ENCODE measurements around the gene ITGA6.
A peak's percentile ranks its signal among the peaks of the same experiment; 100 is the strongest.

The ITGA6 gene

DNA sequence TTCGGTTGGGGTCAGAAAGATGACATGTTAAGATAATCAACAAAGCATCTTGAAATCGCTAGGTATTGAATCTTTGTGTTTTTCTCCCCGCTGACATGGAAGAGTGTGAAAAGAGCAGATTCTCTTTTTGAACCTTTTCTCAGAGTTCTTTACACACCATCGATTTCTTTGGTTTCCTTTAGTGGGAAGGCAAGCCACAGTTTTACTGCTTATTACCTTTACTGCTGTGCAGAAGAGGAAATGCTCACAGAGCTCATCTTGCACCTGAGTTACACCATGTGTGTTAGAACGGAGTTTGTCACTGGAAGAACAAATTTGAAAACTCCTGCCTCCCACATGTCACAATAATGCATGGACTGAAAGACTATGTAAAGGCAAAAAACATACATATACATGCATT lies 83.2 kb downstream of the ITGA6 start:
- Histone ChIP-seq H3K4me3 (ENCODE audit: low read depth, low read length) (no peak overlapping the region), H3K27ac (no peak overlapping the region)

DNA sequence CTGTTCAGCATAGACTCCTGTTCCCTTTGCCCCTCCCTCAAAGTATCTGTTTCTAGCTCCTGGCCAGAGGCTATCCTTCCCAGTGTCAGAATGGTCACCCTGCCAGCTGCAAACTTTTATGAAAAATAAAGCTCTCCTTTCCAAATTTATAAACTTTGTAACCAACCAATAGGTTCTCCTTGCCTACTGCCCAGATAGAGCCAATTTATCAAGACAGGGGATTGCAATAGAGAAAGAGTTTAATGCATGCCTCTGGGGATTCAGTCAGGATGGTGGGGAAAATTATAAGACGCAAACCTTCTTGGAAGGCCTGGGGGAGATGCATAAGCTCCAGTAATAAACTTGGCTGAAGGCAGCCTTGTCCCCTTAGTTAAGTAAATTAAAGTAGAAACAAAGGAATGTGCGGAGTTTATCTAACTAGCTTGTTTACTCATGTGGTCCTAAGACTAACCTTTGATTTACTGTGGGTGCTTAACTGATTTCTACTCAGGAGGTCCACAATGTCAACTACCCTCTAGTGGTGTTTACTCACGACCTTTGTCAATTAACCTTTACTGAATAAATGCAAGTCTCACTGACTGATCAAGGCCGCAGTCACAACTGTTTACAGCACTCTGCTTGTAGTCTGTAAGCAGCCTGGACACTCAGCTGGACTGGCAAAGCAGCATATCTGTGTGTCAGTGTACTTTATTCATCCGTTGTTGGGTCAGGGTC lies 85.6 kb downstream of the ITGA6 start:
- H3K4me3 ChIP-seq (ENCODE audit: low read depth, low read length) = no peak overlapping the region
- TF ChIP-seq, protein P1, sequence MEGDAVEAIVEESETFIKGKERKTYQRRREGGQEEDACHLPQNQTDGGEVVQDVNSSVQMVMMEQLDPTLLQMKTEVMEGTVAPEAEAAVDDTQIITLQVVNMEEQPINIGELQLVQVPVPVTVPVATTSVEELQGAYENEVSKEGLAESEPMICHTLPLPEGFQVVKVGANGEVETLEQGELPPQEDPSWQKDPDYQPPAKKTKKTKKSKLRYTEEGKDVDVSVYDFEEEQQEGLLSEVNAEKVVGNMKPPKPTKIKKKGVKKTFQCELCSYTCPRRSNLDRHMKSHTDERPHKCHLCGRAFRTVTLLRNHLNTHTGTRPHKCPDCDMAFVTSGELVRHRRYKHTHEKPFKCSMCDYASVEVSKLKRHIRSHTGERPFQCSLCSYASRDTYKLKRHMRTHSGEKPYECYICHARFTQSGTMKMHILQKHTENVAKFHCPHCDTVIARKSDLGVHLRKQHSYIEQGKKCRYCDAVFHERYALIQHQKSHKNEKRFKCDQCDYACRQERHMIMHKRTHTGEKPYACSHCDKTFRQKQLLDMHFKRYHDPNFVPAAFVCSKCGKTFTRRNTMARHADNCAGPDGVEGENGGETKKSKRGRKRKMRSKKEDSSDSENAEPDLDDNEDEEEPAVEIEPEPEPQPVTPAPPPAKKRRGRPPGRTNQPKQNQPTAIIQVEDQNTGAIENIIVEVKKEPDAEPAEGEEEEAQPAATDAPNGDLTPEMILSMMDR (IDR thresholded peaks at IDR 0.05; ENCODE audit: low read depth, low read length, missing control alignments) = no peak
- H3K27me3 ChIP-seq (replicated peaks) = no peaks in the 10 kb centered on the region
- H3K27ac ChIP-seq = no peak overlapping the region
- H3K36me3 ChIP-seq (replicated peaks) = no peaks in the 10 kb centered on the region
- in situ Hi-C loops (cut with HindIII; ENCODE audit: low pct_ligation_motif_present, low sequenced_read_pairs) = no loop called here
- no peak for DNase-seq

More for the DNA sequence above, 83.2 kb downstream of the ITGA6 start:
- Histone ChIP-seq H3K36me3 (replicated peaks) (no peaks in the 10 kb centered on the region), H3K27me3 (replicated peaks) (no peaks in the 10 kb centered on the region)
- in situ Hi-C loops (cut with HindIII; ENCODE audit: low pct_ligation_motif_present, low sequenced_read_pairs) = no loop called here
- TF ChIP-seq, protein P1 (IDR thresholded peaks at IDR 0.05; ENCODE audit: low read depth, low read length, missing control alignments) = no peak
- no peak for DNase-seq

DNA sequence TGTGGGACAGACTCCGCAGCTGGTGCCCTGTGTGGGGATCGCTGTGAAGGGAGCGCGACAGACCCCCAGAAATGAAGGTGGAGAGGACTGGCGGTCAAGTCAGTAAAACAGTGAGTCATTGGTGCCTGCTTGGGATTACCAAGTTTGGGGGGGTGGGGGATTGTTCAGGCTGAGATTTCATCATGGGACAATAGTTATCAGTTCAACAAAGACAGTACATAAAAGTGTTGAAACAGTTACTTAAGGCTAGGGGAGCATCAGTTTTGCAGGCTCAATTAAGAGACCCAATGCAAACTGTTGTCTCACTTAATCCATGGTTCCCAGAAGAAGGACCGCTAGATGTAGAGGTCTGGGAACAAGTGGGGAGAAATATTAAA lies 86.1 kb downstream of the ITGA6 start:
- DNase-seq = no peak
- Histone ChIP-seq H3K4me3 (ENCODE audit: low read depth, low read length) (no peak overlapping the region), H3K27ac (no peak overlapping the region), H3K36me3 (replicated peaks) (no peaks in the 10 kb centered on the region), H3K27me3 (replicated peaks) (no peaks in the 10 kb centered on the region)
- TF ChIP-seq, protein P1 (IDR thresholded peaks at IDR 0.05; ENCODE audit: low read depth, low read length, missing control alignments) = no peak
- in situ Hi-C loops (cut with HindIII; ENCODE audit: low pct_ligation_motif_present, low sequenced_read_pairs) = no loop called here

DNA sequence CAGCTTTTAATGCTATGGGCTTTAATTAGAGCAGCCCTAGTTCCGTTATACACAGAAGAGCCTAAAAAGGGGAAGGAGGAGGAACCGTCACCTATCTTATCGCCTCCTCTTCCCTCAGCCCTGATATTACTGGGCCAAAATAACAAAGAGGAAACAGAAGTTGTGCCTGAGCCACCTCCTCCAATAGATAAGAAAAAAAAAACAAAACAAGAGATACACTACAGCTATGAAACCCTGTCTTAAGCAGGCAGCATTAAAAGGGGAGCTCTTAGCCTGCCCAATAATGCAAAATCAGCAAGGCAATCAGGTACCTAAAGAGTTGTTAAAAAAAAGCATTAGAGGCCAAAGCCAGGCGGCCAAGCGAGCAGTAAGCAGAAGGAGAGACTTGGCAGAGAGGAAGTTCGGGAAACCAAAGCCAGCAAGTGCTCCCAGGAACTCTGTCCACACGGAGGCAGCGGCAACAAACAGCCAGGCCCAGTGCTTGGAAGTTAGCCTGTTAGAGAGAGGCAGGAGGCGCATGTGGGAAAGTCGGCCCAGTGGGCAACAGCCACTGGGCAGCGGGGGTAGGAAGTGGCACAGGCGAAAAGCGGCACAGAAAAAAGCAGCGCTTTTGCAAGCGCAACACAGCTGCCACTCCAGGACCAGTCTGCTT lies 86.7 kb downstream of the ITGA6 start:
- H3K4me3 ChIP-seq (ENCODE audit: low read depth, low read length) = no peak overlapping the region
- no peaks in the 10 kb centered on the region for H3K36me3 ChIP-seq (replicated peaks)
- TF ChIP-seq, protein P1 (IDR thresholded peaks at IDR 0.05; ENCODE audit: low read depth, low read length, missing control alignments) = no peak
- no peak overlapping the region for H3K27ac ChIP-seq
- H3K27me3 ChIP-seq (replicated peaks) = no peaks in the 10 kb centered on the region
- no peak for DNase-seq
- in situ Hi-C loops (cut with HindIII; ENCODE audit: low pct_ligation_motif_present, low sequenced_read_pairs) = no loop called here

DNA sequence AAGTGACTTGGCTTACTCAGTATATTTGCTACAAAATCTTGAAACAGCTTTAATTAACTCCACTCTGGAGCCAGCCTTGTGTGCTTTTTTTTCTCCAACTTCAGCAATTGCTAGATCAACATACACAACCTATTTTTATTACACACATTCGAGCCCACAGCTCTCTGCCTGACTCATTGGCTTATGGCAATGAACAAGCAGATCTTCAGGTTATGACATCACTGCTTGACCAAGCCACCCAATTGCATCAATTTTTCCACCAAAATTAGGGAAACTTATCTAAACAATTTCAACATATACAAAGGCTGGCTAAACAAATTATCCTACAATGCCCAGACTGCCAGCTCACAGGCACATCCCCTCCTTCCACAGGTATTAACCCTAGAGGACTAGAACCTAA lies 88.9 kb downstream of the ITGA6 start:
- Histone ChIP-seq H3K36me3 (replicated peaks) (no peaks in the 10 kb centered on the region), H3K27ac (no peak overlapping the region), H3K27me3 (replicated peaks) (no peaks in the 10 kb centered on the region), H3K4me3 (ENCODE audit: low read depth, low read length) (no peak overlapping the region)
- peak; percentile 54 for DNase-seq
- TF ChIP-seq, protein P1 (IDR thresholded peaks at IDR 0.05; ENCODE audit: low read depth, low read length, missing control alignments) = no peak
- in situ Hi-C loops (cut with HindIII; ENCODE audit: low pct_ligation_motif_present, low sequenced_read_pairs) = no loop called here

All from brain microvascular endothelial cell (primary cell).